ENCODE measurements around the gene FNDC11. TPM values are rescaled to one million over a fixed set of nuclear protein-coding genes. Genes with fewer than 3 reads are reported as not detected.
A peak's percentile ranks its signal among the peaks of the same experiment; 100 is the strongest.

The FNDC11 gene
- total RNA-seq, 1 experiment from 2014 or later: 0.48 TPM

DNA sequence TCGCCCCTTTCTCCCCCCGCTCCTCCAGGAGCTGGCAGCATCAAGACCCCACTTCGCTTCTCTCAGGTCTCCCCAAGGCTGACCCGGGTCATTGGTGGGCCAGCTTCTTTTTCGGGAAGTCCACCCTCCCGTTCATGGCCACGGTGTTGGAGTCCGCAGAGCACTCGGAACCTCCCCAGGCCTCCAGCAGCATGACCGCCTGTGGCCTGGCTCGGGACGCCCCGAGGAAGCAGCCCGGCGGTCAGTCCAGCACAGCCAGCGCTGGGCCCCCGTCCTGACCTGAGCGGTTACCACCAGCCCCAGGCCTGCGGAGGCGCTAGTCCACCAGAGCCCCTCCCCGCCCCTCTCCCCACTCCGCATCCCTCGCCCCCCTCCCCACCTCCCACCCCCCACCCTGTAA is 32.4 kb upstream of the FNDC11 start:
- Histone ChIP-seq H3K9ac (ENCODE audit: low read length) (peak overlapping the region; percentile 63), H3K4me3 (ENCODE audit: low read length) (peak overlapping the region; percentile 71; the same call in 1 of the 2 replicates), H3K9me2 (replicated peaks; ENCODE audit: insufficient read depth, low read length) (no peaks in the 10 kb centered on the region), H3K4me1 (ENCODE audit: low read length) (peaks cover 13% of the 10 kb centered on the region), H3K27ac (ENCODE audit: low read length) (no peak overlapping the region), H3K27me3 (ENCODE audit: low read length) (no peaks in the 10 kb centered on the region), H2AFZ (ENCODE audit: low read length) (no peak overlapping the region), H3K4me2 (ENCODE audit: low read depth, low read length, poor library complexity, severe bottlenecking) (peak overlapping the region; percentile 92), H4K20me1 (ENCODE audit: insufficient read depth, low read depth, low read length) (no peaks in the 10 kb centered on the region), H3K79me2 (ENCODE audit: low read length) (no peaks in the 10 kb centered on the region), H3K9me3 (ENCODE audit: low read length) (no peaks in the 10 kb centered on the region), H3K36me3 (ENCODE audit: insufficient read depth, low read length) (no peaks in the 10 kb centered on the region; the same call in 1 of the 2 replicates)
- no peak for DNase-seq

DNA sequence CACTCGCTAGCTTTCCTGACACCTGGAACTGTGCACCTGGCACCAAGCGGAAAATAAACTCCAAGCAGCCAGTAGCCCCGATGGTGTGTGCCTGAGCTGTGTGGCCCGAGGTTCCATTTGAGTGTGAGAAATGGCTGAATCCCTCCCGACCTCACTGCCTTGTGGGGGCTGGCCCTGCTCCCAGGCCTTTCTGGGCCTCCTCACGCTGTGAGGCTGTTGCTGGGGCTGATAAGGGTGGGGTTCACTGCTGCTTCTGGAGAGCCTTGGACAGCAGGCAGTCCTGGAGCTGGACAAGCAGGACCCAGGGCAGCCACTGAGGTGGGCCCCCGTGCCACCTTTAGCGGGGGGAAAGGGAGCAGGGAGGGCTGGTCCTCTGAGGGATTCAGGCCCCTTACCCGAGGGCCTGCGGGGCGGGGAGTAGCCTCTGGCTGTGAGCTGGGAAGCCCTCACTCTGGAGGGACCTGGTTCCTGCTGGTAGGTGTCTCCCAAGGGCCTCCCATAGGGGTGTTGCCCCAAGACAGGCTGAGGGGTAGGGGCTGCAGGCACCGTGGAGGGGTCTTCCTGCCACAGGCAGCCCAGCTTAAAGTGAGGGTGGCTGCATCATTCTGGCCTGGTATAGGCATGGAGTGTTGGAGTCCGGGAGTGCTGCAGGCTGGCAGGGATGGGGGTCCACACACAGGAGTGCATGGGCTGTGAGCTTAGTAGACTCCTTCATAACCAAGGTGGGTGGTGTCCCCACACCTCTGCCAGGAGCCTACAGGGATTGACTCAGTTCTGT is 31.7 kb upstream of the FNDC11 start:
- no peak overlapping the region for H3K4me3 ChIP-seq (ENCODE audit: low read length)
- H3K9ac ChIP-seq (ENCODE audit: low read length): no peak overlapping the region
- no peaks in the 10 kb centered on the region for H3K9me3 ChIP-seq (ENCODE audit: low read length)
- H3K27ac ChIP-seq (ENCODE audit: low read length): no peak overlapping the region
- H3K79me2 ChIP-seq (ENCODE audit: low read length): no peaks in the 10 kb centered on the region
- DNase-seq: no peak
- no peaks in the 10 kb centered on the region for H4K20me1 ChIP-seq (ENCODE audit: insufficient read depth, low read depth, low read length)
- no peaks in the 10 kb centered on the region for H3K9me2 ChIP-seq (replicated peaks; ENCODE audit: insufficient read depth, low read length)
- peaks cover 13% of the 10 kb centered on the region for H3K4me1 ChIP-seq (ENCODE audit: low read length)
- H3K4me2 ChIP-seq (ENCODE audit: low read depth, low read length, poor library complexity, severe bottlenecking): no peak overlapping the region
- H3K27me3 ChIP-seq (ENCODE audit: low read length): no peaks in the 10 kb centered on the region
- H2AFZ ChIP-seq (ENCODE audit: low read length): no peak overlapping the region
- no peaks in the 10 kb centered on the region; the same call in 1 of the 2 replicates for H3K36me3 ChIP-seq (ENCODE audit: insufficient read depth, low read length)

DNA sequence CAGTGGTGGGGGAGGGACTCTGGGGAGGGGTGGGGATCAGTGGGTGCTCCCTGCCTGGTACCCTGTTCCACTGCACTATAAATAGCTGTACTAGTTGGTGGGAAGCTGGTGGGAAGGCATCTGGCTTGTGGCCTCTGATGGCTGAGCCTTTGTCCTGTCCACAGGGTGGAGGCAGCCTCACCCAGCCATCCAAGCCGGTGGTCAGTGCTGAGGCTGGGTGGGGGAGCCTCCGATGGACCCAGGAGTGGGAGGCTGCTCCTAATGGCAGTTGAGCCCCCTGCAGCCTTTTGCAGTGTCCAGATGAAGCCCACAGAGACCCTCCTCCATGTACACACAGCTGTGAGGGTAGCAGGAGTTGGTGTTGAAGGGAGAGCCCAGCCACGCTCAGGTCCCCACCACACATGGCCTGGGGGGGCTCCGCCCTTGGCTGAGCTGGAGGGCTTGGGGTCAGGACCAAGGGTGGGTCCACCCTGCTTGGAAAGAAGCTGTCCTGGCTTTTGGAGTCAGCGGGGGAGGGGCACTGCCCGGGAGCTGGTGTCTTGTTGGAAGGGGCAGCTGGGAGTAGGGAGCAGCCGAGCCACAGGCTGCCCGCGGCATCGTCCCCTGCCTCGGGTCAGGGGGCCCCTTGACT is 30.9 kb upstream of the FNDC11 start:
- no peak for DNase-seq
- H3K79me2 ChIP-seq (ENCODE audit: low read length): no peaks in the 10 kb centered on the region
- H3K9ac ChIP-seq (ENCODE audit: low read length): no peak overlapping the region
- no peak overlapping the region for H2AFZ ChIP-seq (ENCODE audit: low read length)
- peaks cover 13% of the 10 kb centered on the region for H3K4me1 ChIP-seq (ENCODE audit: low read length)
- H3K27me3 ChIP-seq (ENCODE audit: low read length): no peaks in the 10 kb centered on the region
- H3K4me2 ChIP-seq (ENCODE audit: low read depth, low read length, poor library complexity, severe bottlenecking): no peak overlapping the region
- H3K9me3 ChIP-seq (ENCODE audit: low read length): no peaks in the 10 kb centered on the region
- no peak overlapping the region for H3K27ac ChIP-seq (ENCODE audit: low read length)
- H3K9me2 ChIP-seq (replicated peaks; ENCODE audit: insufficient read depth, low read length): no peaks in the 10 kb centered on the region
- no peaks in the 10 kb centered on the region; the same call in 1 of the 2 replicates for H3K36me3 ChIP-seq (ENCODE audit: insufficient read depth, low read length)
- no peak overlapping the region for H3K4me3 ChIP-seq (ENCODE audit: low read length)
- no peaks in the 10 kb centered on the region for H4K20me1 ChIP-seq (ENCODE audit: insufficient read depth, low read depth, low read length)

DNA sequence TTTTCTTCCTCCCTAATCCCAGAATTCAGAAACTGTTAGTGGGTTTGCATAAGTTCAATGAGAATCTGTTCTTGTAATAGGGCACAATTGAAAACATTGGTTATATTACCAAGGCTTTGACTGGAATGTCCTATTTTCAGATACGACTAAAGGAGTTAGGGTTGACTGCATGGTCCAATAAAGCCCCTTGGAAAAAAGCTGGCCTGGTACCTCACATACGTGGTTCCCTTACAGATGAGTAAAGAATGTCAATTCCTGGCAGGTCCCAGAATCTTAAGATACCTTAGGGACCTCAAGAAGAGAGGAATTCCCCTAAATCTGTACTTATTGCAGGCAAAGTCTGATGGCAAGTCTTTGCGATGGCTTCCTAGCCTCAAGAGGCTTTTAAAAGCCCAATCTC is 28.8 kb upstream of the FNDC11 start:
- no peak for DNase-seq

DNA sequence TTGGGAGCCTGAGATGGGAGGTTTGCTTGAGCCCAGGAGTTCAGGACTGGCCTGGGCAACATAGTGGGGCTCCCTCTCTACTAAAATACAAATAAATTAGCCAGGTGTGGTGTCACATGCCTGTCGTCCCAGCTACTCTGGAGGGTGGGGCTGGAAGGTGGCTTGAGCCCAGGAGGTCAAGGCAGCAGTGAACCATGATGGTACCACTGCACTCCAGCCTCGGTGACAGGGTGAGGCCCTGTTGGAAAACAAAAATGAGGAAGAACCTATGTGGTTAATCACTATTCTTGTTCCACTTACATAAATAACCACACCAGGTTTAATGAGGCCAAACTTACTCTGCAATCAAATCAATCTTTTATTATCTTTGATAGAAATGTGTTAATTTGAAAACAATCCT is 28.0 kb upstream of the FNDC11 start:
- Histone ChIP-seq H3K4me2 (ENCODE audit: low read depth, low read length, poor library complexity, severe bottlenecking) (no peak overlapping the region), H3K9me3 (ENCODE audit: low read length) (no peaks in the 10 kb centered on the region), H3K9ac (ENCODE audit: low read length) (no peak overlapping the region), H2AFZ (ENCODE audit: low read length) (no peak overlapping the region), H3K27ac (ENCODE audit: low read length) (no peak overlapping the region), H4K20me1 (ENCODE audit: insufficient read depth, low read depth, low read length) (no peaks in the 10 kb centered on the region), H3K9me2 (replicated peaks; ENCODE audit: insufficient read depth, low read length) (no peaks in the 10 kb centered on the region), H3K79me2 (ENCODE audit: low read length) (no peaks in the 10 kb centered on the region), H3K36me3 (ENCODE audit: insufficient read depth, low read length) (no peaks in the 10 kb centered on the region; the same call in 1 of the 2 replicates), H3K27me3 (ENCODE audit: low read length) (no peaks in the 10 kb centered on the region), H3K4me3 (ENCODE audit: low read length) (no peak overlapping the region), H3K4me1 (ENCODE audit: low read length) (peaks cover 4% of the 10 kb centered on the region; the same call in 1 of the 2 replicates)
- no peak for DNase-seq

More for the DNA sequence above, 28.8 kb upstream of the FNDC11 start:
- Histone ChIP-seq H2AFZ (ENCODE audit: low read length) (no peak overlapping the region), H3K9ac (ENCODE audit: low read length) (no peak overlapping the region), H3K79me2 (ENCODE audit: low read length) (no peaks in the 10 kb centered on the region), H3K9me2 (replicated peaks; ENCODE audit: insufficient read depth, low read length) (no peaks in the 10 kb centered on the region), H3K9me3 (ENCODE audit: low read length) (no peaks in the 10 kb centered on the region), H4K20me1 (ENCODE audit: insufficient read depth, low read depth, low read length) (no peaks in the 10 kb centered on the region), H3K27ac (ENCODE audit: low read length) (no peak overlapping the region), H3K4me2 (ENCODE audit: low read depth, low read length, poor library complexity, severe bottlenecking) (no peak overlapping the region), H3K27me3 (ENCODE audit: low read length) (no peaks in the 10 kb centered on the region), H3K4me1 (ENCODE audit: low read length) (peaks cover 7% of the 10 kb centered on the region), H3K36me3 (ENCODE audit: insufficient read depth, low read length) (no peaks in the 10 kb centered on the region; the same call in 1 of the 2 replicates), H3K4me3 (ENCODE audit: low read length) (no peak overlapping the region)

DNA sequence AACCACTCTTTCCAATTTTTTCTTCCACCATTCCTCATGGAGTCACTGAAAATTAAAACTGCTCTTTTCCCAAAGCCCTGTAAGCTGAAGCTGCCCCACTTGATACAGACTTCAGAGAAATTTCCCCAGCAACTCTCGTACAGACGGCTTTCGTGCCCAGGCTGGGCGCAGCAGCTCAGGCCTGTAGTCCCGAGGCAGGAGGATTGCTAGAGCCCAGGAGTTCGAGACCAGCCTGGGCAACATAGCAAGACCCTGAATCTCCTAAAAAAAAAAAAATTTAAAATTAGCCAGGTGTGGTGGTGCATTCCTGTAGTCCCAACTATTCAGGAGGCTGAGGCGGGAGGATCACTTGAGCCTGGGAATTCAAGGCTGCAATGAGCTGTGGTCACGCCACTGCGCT is 26.8 kb upstream of the FNDC11 start:
- H3K27me3 ChIP-seq (ENCODE audit: low read length): no peaks in the 10 kb centered on the region
- H3K9ac ChIP-seq (ENCODE audit: low read length): no peak overlapping the region
- DNase-seq: no peak
- no peak overlapping the region for H3K4me3 ChIP-seq (ENCODE audit: low read length)
- H4K20me1 ChIP-seq (ENCODE audit: insufficient read depth, low read depth, low read length): no peaks in the 10 kb centered on the region
- no peaks in the 10 kb centered on the region for H3K9me3 ChIP-seq (ENCODE audit: low read length)
- no peaks in the 10 kb centered on the region for H3K79me2 ChIP-seq (ENCODE audit: low read length)
- H2AFZ ChIP-seq (ENCODE audit: low read length): no peak overlapping the region
- H3K36me3 ChIP-seq (ENCODE audit: insufficient read depth, low read length): no peaks in the 10 kb centered on the region; the same call in 1 of the 2 replicates
- H3K4me1 ChIP-seq (ENCODE audit: low read length): no peaks in the 10 kb centered on the region
- H3K4me2 ChIP-seq (ENCODE audit: low read depth, low read length, poor library complexity, severe bottlenecking): no peak overlapping the region
- no peak overlapping the region for H3K27ac ChIP-seq (ENCODE audit: low read length)
- no peaks in the 10 kb centered on the region for H3K9me2 ChIP-seq (replicated peaks; ENCODE audit: insufficient read depth, low read length)

DNA sequence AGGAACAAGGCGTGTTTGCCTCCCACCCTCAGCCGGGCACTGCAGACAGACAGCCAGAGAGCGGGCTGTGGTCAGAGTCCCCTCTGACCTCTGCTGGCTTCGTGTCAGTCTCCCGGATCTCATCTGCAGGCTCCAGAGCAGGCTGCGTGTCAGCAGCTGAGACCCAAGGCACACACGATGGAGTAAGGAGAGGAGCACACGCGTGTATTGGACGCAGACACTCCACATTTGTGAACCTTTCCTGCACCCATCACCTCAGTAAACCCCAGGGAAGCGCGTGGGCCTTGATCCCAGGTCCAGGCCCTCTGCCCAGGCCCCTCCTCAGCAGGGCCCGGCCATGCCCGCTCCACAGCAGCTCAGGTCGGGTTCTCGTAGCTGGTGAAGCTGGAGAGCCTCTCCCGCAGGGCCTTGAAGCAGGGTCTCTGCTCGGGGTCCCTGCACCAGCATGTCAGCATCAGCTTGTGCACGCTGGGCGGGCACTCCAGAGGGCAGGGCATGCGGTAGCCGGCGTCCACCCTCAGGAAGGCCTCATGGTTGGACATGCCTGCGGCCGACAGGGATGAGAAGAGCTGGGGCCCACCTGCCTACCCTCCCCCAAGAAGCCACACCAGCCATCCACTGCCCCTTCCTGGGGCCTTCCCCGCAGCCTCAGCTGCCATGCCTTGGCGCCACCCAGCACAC is 24.6 kb upstream of the FNDC11 start:
- Histone ChIP-seq H2AFZ (ENCODE audit: low read length) (no peak overlapping the region), H4K20me1 (ENCODE audit: insufficient read depth, low read depth, low read length) (no peaks in the 10 kb centered on the region), H3K27ac (ENCODE audit: low read length) (no peak overlapping the region), H3K4me3 (ENCODE audit: low read length) (no peak overlapping the region), H3K4me1 (ENCODE audit: low read length) (no peaks in the 10 kb centered on the region), H3K9me2 (replicated peaks; ENCODE audit: insufficient read depth, low read length) (no peaks in the 10 kb centered on the region), H3K27me3 (ENCODE audit: low read length) (no peaks in the 10 kb centered on the region), H3K36me3 (ENCODE audit: insufficient read depth, low read length) (no peaks in the 10 kb centered on the region), H3K9ac (ENCODE audit: low read length) (no peak overlapping the region), H3K9me3 (ENCODE audit: low read length) (no peaks in the 10 kb centered on the region), H3K79me2 (ENCODE audit: low read length) (no peaks in the 10 kb centered on the region), H3K4me2 (ENCODE audit: low read depth, low read length, poor library complexity, severe bottlenecking) (no peak overlapping the region)
- DNase-seq: no peak

Measured in Karpas-422 (cell line).